ENCODE data around the gene STAB1. TPM values are rescaled to one million over a fixed set of nuclear protein-coding genes. Genes with fewer than 3 reads are reported as not detected.

The STAB1 gene
- total and polyA plus RNA-seq, 2 donors (not counting 1 experiment from before 2014, with no cell fraction given): under 0.01 to 0.09 TPM

DNA sequence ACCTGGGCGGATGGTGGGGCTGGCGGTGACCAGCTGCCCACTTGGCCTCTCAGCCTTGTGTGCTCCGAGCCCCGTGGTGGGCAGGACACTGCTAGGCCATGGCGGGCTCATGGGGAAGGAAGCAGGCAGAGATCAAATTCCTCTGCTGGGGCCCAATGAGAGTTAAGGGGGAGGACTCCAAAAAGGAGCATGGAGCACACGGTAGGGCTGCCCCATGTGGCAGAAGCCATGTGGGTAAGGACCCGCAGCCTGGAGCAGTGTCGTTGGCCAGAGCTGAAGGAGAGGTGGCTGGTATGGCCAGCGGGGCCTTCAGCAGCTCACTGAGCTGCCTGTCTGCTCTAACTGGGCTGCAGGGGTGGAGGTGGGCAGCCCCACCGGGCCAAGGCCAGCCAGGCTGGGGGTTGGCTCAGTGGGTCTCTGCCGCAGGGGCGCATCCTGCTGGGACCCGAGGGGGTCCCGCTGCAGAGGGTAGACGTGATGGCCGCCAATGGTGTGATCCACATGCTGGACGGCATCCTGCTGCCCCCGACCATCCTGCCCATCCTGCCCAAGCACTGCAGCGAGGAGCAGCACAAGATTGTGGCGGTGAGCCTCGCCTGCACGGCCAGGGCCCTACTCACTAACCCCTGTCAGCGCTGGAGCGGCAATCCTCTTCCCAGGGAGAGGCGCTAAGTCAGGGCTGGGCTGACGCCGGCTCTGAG, 11.3 kb downstream of the STAB1 start:
- H3K27ac ChIP-seq (ENCODE audit: insufficient read depth, low read length): no peak overlapping the region
- no peak overlapping the region for H3K4me2 ChIP-seq (ENCODE audit: extremely low read depth, insufficient read depth, low read length)
- no peaks in the 10 kb centered on the region for H3K36me3 ChIP-seq (ENCODE audit: control insufficient read depth, insufficient read depth, low read length)
- no peak for DNase-seq (ENCODE audit: low read depth in 2 of 2)
- H3K4me3 ChIP-seq (replicated peaks in 1 of 4; ENCODE audit: control extremely low read depth in 1 of 4, insufficient read depth in 1 of 4, low read depth in 3 of 4, low read length in 4 of 4): no peak overlapping the region
- H3K4me1 ChIP-seq (ENCODE audit: control insufficient read depth, extremely low read depth, insufficient read depth, low read length): no peaks in the 10 kb centered on the region
- H3K27me3 ChIP-seq (ENCODE audit: control insufficient read depth, insufficient read depth, low read length): no peaks in the 10 kb centered on the region
- no peak overlapping the region for H2AFZ ChIP-seq (ENCODE audit: low read length)
- no peaks in the 10 kb centered on the region for H4K20me1 ChIP-seq (ENCODE audit: control insufficient read depth, extremely low read depth, insufficient read depth, low read length)
- no peaks in the 10 kb centered on the region for H3K79me2 ChIP-seq (ENCODE audit: control insufficient read depth, insufficient read depth, low read length)
- TF ChIP-seq EZH2 (IDR thresholded peaks at IDR 0.05; ENCODE audit: low read length, missing control alignments): no peak
- TF ChIP-seq, protein P1, sequence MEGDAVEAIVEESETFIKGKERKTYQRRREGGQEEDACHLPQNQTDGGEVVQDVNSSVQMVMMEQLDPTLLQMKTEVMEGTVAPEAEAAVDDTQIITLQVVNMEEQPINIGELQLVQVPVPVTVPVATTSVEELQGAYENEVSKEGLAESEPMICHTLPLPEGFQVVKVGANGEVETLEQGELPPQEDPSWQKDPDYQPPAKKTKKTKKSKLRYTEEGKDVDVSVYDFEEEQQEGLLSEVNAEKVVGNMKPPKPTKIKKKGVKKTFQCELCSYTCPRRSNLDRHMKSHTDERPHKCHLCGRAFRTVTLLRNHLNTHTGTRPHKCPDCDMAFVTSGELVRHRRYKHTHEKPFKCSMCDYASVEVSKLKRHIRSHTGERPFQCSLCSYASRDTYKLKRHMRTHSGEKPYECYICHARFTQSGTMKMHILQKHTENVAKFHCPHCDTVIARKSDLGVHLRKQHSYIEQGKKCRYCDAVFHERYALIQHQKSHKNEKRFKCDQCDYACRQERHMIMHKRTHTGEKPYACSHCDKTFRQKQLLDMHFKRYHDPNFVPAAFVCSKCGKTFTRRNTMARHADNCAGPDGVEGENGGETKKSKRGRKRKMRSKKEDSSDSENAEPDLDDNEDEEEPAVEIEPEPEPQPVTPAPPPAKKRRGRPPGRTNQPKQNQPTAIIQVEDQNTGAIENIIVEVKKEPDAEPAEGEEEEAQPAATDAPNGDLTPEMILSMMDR (conservative IDR thresholded peaks at IDR 0.05 in 1 of 2, IDR thresholded peaks at IDR 0.05 in 1 of 2; ENCODE audit: low read depth in 1 of 2, low read length in 2 of 2): no peak
- H3K9ac ChIP-seq (ENCODE audit: insufficient read depth, low read length): no peak overlapping the region
- H3K9me3 ChIP-seq (ENCODE audit: control insufficient read depth, insufficient read depth, low read depth, low read length): no peaks in the 10 kb centered on the region

DNA sequence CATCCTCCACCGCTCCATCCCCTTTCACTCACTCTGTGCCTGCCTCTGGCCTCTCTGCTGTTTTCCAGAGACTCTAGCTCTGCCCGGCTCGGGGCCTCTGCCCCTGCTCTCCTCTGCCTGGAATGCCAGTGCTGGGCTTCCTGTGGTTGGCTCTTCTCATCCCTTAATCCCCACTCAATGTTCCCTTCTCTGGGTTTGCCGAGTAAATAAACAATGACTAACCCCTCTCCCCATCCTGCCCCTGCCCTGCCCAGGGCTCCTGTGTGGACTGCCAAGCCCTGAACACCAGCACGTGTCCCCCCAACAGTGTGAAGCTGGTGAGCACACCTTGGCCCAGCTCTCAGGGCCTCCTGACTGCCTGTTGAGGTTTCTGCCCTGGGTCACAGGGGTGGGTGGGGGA, 12.2 kb downstream of the STAB1 start:
- H3K4me2 ChIP-seq (ENCODE audit: extremely low read depth, insufficient read depth, low read length): no peak overlapping the region
- no peak overlapping the region for H3K9ac ChIP-seq (ENCODE audit: insufficient read depth, low read length)
- H3K36me3 ChIP-seq (ENCODE audit: control insufficient read depth, insufficient read depth, low read length): no peaks in the 10 kb centered on the region
- TF ChIP-seq EZH2 (IDR thresholded peaks at IDR 0.05; ENCODE audit: low read length, missing control alignments): no peak
- TF ChIP-seq, protein P1 (conservative IDR thresholded peaks at IDR 0.05 in 1 of 2, IDR thresholded peaks at IDR 0.05 in 1 of 2; ENCODE audit: low read depth in 1 of 2, low read length in 2 of 2): no peak
- no peak overlapping the region for H3K27ac ChIP-seq (ENCODE audit: insufficient read depth, low read length)
- H3K4me1 ChIP-seq (ENCODE audit: control insufficient read depth, extremely low read depth, insufficient read depth, low read length): no peaks in the 10 kb centered on the region
- H3K4me3 ChIP-seq (replicated peaks in 1 of 4; ENCODE audit: control extremely low read depth in 1 of 4, insufficient read depth in 1 of 4, low read depth in 3 of 4, low read length in 4 of 4): no peak overlapping the region
- H3K27me3 ChIP-seq (ENCODE audit: control insufficient read depth, insufficient read depth, low read length): no peaks in the 10 kb centered on the region
- no peaks in the 10 kb centered on the region for H4K20me1 ChIP-seq (ENCODE audit: control insufficient read depth, extremely low read depth, insufficient read depth, low read length)
- no peaks in the 10 kb centered on the region for H3K9me3 ChIP-seq (ENCODE audit: control insufficient read depth, insufficient read depth, low read depth, low read length)
- DNase-seq (ENCODE audit: low read depth in 2 of 2): peak; percentile 49 to 67
- H2AFZ ChIP-seq (ENCODE audit: low read length): no peak overlapping the region
- no peaks in the 10 kb centered on the region for H3K79me2 ChIP-seq (ENCODE audit: control insufficient read depth, insufficient read depth, low read length)

DNA sequence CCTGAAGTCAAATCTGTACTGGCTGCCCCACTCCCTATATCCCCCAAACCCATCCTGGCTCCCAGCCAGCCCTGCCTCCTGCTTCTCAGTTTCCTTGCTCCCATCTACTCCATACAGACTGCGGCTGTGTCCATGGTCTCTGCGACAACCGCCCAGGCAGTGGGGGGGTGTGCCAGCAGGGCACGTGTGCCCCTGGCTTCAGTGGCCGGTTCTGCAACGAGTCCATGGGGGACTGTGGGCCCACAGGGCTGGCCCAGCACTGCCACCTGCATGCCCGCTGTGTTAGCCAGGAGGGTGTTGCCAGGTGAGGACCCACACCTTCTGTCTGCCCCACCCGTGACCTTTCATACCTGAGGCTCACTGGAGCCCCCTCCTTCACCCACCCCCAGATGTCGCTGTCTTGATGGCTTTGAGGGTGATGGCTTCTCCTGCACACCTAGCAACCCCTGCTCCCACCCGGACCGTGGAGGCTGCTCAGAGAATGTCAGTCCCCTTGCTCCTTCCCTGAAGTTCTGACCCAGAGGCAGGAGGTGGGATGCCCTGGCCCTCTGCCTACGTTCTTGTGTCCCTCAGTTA, 14.7 kb downstream of the STAB1 start:
- Histone ChIP-seq H4K20me1 (ENCODE audit: control insufficient read depth, extremely low read depth, insufficient read depth, low read length) (no peaks in the 10 kb centered on the region), H3K9me3 (ENCODE audit: control insufficient read depth, insufficient read depth, low read depth, low read length) (no peaks in the 10 kb centered on the region), H2AFZ (ENCODE audit: low read length) (no peak overlapping the region)

More for the DNA sequence above, 14.7 kb downstream of the STAB1 start:
- H3K27me3 ChIP-seq (ENCODE audit: control insufficient read depth, insufficient read depth, low read length): peaks cover 8% of the 10 kb centered on the region
- H3K9ac ChIP-seq (ENCODE audit: insufficient read depth, low read length): no peak overlapping the region
- TF ChIP-seq EZH2 (IDR thresholded peaks at IDR 0.05; ENCODE audit: low read length, missing control alignments): no peak
- TF ChIP-seq, protein P1 (conservative IDR thresholded peaks at IDR 0.05 in 1 of 2, IDR thresholded peaks at IDR 0.05 in 1 of 2; ENCODE audit: low read depth in 1 of 2, low read length in 2 of 2): no peak
- H3K36me3 ChIP-seq (ENCODE audit: control insufficient read depth, insufficient read depth, low read length): no peaks in the 10 kb centered on the region
- H3K27ac ChIP-seq (ENCODE audit: insufficient read depth, low read length): no peak overlapping the region
- H3K79me2 ChIP-seq (ENCODE audit: control insufficient read depth, insufficient read depth, low read length): no peaks in the 10 kb centered on the region
- H3K4me2 ChIP-seq (ENCODE audit: extremely low read depth, insufficient read depth, low read length): no peak overlapping the region
- DNase-seq (ENCODE audit: low read depth in 2 of 2): no peak
- no peaks in the 10 kb centered on the region for H3K4me1 ChIP-seq (ENCODE audit: control insufficient read depth, extremely low read depth, insufficient read depth, low read length)
- H3K4me3 ChIP-seq (replicated peaks in 1 of 4; ENCODE audit: control extremely low read depth in 1 of 4, insufficient read depth in 1 of 4, low read depth in 3 of 4, low read length in 4 of 4): no peak overlapping the region
